GF-D8 (cell line): ENCODE data around the gene KDELR3.

Source experiments
- DNase-seq: peaks from one replicate; lab custom pipeline; 2025; lab: John Stamatoyannopoulos, UW

Gene KDELR3

DNA sequence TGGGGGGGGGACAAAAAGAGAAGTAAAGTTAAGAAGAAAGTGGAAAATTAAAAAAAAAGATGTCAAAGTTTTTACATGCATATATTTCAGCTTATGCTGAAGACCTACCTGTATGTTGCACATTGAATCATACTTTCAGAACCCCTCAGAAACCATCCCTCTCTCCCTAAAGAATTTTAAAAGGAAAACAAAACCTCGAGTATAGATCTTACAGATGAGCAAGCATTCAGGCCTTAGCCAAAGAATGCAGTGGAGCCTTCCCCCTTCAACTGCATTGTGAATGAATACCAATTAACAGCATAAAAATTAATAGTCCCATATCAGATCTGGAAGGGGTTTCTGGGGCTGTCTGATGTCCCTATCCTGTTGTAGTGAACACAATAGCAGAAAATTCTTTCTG is 16.3 kb downstream of the KDELR3 start:
- no peak for DNase-seq

GRCh38 chr22:38485783-38486182 is 17.9 kb downstream of the KDELR3 start:
- DNase-seq, result no peak

GRCh38 chr22:38487946-38488345 is 20.1 kb downstream of the KDELR3 start:
- no peak for DNase-seq

- DNase-seq, result no peak
Measured at GRCh38 chr22:38489142-38489541, 21.2 kb downstream of the KDELR3 start.

GRCh38 chr22:38489561-38490145 is 21.8 kb downstream of the KDELR3 start:
- no peak for DNase-seq

DNA sequence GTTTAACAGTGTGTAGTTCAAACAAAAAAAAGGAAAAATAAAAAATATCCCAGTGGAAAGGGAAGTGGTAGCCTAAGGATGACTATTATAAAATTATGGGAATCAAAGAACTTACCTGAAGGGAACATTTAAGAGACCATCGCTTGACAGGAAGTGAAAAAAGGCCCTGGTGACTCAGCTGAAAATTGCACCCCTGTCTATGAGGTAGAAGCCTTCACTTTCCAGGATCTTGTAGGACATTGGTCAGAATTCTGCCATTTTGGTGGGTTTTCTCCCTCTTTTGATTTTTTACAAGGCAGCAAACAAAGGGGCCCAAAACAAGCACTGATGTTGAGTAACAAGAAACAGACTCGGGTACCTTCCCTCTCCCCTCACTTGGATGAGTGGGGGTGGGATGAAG is 22.6 kb downstream of the KDELR3 start:
- DNase-seq, result no peak

DNA sequence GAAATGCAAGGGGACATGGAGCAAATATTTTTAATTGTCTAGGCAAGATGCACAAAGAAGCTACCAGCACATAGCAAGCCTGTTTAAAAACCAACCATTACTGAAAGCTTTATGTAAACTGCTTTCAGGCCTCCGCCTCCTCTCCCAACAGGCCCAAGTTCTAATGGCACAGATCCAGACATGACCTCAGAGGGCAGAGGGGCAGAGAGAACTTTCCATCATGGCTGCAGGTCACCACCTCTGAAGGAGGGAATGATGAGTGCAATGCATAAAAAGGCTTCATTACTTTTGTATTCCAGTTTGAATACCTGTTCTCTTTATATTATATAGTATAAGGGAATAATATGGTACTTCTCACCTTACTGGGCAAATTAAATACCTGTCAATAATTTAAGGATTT is 23.0 kb downstream of the KDELR3 start:
- DNase-seq, result no peak

GRCh38 chr22:38491707-38492348 is 23.9 kb downstream of the KDELR3 start:
- DNase-seq, result no peak

- no peak for DNase-seq
Measured at GRCh38 chr22:38494498-38494897, 26.6 kb downstream of the KDELR3 start.

- DNase-seq, result no peak
Measured at GRCh38 chr22:38494939-38495338, 27.0 kb downstream of the KDELR3 start.

DNA sequence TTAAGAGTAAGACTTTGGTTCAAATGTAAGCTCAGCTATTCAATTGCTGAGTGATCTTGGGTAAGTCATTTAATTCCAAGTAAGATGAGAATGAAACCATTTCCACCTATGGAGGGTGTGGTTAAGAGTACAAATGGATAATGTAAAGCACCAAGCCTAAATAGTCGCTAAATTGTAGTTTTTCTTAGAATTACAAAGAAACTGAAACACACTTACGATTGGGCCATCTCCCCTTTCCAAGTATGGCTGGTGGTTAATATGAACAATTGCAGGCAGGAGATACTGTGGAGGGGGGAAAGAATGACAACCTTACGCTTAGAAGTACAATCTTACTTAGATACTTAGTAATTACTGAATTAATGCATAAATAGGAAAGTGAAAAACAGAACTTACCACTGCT is 30.0 kb downstream of the KDELR3 start:
- DNase-seq, result no peak

DNA sequence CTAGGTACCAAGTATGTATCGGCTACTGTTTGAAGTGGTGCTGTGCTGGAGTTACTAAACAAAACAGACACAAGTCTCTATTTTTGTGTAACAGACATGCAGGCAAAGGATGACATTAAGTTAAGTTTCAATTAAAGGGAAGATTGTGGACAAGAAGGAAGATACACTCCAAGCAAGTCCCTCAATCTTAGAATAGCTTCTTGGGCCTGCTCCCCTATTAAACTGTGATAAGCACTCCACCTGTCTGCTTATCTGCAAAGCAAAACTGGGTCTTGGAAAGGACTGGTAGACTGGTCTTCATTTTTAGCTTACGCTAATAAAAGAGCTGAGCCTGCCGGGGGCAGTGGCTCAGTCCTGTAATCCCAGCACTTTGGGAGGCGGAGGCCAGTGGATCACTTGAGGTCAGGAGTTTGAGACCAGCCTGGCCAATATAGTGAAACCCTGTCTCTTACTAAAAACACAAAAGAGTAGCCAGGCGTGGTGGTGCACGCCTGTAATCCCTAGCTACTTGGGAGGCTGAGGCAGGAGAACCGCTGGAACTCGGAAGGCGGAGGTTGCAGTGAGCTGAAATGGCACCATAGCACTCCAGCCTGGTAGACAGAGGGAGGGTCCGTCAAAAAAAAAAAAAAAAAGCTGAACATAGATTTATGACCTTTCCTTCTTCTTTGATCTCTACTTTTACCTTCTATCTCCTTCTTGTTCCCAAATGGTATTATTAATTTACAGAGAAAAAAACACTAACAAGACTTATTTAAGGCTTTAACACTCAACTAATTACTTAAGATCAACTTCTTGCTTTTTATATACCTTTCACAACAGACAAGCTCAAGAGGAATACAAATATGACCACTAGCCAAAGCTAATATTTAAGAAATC is 34.1 kb downstream of the KDELR3 start:
- DNase-seq, result no peak

GRCh38 chr22:38503021-38503420 is 35.1 kb downstream of the KDELR3 start:
- no peak for DNase-seq

DNA sequence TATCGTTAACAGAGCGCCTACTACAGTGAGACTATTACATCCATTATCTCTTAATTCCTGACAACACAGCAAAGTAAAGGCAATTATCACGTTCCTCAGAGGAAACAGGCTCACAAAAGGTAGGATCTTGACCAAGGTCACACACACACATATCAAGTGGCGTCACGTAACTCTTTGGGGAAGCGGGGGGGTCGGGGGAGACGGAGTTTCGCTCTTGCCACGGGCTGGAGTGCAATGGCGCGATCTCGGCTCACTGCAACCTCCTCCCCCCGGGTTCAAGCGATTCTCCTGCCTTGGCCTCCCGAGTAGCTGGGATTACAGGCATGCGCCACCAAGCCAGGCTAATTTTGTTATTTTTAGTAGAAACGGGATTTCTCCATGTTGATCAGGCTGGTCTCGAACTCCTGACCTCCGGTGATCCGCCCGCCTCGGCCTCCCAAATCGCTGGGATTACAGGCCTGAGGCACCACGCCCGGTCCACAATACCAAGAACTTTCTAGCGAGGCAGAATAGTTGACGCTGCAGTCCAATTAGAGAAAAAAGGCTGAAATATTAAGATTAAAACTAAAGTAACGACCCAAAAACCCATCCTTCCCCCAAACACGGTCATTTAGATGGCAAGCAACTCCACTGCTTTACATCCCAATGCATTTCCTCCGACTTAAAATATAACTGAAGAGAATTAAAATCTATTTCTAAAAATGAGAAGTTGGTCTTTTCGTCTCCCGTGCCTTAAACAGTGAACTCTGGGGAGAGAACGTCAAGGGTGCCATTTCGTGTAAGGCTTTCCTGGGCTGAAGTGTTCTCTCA is 37.0 kb downstream of the KDELR3 start:
- DNase-seq, result peak; percentile 13

DNA sequence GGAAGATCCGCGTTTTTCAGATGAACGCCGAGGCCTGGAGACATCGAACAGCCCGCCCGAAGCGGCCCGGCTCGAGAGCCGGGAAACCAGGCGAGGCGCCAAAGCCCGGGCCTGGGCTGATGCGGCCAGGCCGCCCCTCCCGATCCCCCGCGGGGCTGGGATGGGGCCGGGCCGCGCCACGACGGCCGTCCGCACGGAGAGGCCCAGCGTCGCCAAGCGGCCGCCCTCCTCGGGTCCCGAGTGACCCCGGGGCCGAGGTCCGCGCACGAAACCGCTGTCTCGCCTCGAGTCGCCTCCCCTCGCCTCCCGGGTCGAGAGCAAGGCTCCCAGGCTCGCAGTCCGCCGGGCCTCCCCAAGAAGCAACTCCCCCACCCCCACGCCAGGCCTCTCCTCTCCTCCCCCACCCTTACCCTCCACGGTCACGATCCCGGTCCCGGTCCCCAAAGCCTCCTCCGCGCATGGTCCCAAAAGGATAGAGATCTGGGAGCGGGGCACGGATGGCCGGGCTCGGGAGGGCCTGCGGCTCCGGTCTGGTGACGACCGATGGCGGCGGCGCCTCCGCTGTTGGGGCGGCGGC is 37.7 kb downstream of the KDELR3 start:
- no peak for DNase-seq

- DNase-seq, result peak; percentile 90
Measured at GRCh38 chr22:38506118-38506962, 38.4 kb downstream of the KDELR3 start, which contains the start of gene DDX17. DDX17 (minus strand) TSS chr22:38506311.

- no peak for DNase-seq
Measured at GRCh38 chr22:38510416-38510970, 42.6 kb downstream of the KDELR3 start.

DNA sequence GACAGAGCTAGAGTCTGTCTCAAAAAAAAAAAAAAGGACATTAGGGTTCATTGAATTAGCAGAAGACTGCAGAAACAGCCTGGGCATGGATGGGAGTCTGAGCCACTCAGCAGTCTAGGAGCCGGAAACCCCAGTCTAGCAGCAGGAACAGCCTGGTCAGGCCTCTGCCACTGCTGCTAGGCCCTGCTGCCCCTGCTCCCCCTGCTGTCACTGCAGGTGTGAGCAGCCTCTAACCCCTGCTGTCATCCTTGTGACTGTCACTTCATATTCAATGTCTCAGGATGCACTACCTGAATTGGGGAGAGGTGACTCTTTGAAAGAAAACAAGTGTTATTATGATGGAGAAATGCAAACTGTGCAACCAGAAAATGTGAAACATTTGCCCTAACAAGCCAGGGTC is 45.2 kb downstream of the KDELR3 start:
- DNase-seq, result no peak

GRCh38 chr22:38518620-38519019 is 50.7 kb downstream of the KDELR3 start:
- DNase-seq, result no peak

- DNase-seq, result no peak
Measured at GRCh38 chr22:38519453-38520250, 51.8 kb downstream of the KDELR3 start.
